NCI-H2171 treated with DMSO at 0.1 percent for 48 hours (cell line): ENCODE data around the gene DPM1.
"Not testable (repeated sequence)": the region's sequence is repeated elsewhere in the genome, so short reads cannot be mapped to it uniquely, and the experiment has no call there.

Source experiments
- DNase-seq: peaks from one replicate; lab custom pipeline; 2025; lab: John Stamatoyannopoulos, UW

DPM1 gene

DNA sequence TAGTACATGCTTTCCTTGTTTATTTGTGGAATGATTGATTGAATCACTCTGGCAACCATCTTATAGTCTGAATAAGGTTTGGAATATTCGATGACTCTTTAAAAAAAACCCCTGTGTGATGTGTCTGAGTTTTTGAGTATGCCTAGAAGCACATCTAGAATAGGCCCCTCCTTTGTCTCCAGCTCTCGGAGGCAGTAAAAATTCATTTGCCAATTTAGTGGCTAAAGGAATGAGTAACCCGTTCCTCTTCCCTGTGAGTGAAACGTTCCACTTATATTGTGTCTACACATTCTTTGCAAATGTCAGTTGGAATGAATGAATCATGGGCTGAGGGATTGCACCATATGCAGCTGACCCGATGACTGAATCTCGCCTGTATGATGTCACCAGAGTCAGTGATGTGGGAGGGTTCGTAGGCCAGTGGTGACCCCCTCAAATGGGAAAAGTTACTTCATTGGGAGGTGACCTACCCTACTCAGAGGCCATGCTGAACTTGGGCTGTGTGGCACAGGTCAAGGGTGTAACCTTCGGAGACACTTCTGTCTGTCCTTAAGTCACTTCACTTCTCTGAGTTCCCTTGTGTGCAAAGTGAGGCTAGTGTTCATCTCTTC lies 21.8 kb upstream of the DPM1 start:
- DNase-seq, result no peak

GRCh38 chr20:50978533-50978932 lies 20.2 kb upstream of the DPM1 start:
- DNase-seq, result not testable (repeated sequence)

- no peak for DNase-seq
These were observed 19.0 kb upstream of the DPM1 start for GRCh38 chr20:50977066-50978021.

- DNase-seq, result no peak
These were observed 17.5 kb upstream of the DPM1 start for GRCh38 chr20:50975701-50976330.

GRCh38 chr20:50969912-50970311 lies 11.6 kb upstream of the DPM1 start:
- DNase-seq, result no peak

DNA sequence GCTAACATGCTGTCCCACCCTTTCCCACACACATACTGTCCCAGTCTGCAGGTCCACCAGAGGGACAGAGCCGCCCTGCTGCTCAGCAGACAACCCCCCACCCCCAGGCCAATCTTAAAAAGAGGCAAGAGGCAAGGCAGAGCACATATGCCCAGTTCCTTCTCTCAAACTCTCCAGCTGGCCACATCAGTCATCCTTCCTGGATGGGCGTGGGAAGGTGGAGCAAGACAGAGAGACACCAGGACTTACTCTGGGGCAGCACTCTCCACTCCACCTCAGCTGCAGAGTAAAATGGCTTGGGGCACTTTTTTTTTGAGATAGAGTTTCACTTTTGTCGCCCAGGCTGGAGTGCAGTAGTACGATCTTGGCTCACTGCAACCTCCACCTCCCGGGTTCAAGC lies 11.1 kb upstream of the DPM1 start:
- DNase-seq, result no peak

GRCh38 chr20:50968289-50968688 lies 10.0 kb upstream of the DPM1 start:
- DNase-seq, result no peak

GRCh38 chr20:50967586-50967985 lies 9.3 kb upstream of the DPM1 start:
- DNase-seq, result peak; percentile 68

DNA sequence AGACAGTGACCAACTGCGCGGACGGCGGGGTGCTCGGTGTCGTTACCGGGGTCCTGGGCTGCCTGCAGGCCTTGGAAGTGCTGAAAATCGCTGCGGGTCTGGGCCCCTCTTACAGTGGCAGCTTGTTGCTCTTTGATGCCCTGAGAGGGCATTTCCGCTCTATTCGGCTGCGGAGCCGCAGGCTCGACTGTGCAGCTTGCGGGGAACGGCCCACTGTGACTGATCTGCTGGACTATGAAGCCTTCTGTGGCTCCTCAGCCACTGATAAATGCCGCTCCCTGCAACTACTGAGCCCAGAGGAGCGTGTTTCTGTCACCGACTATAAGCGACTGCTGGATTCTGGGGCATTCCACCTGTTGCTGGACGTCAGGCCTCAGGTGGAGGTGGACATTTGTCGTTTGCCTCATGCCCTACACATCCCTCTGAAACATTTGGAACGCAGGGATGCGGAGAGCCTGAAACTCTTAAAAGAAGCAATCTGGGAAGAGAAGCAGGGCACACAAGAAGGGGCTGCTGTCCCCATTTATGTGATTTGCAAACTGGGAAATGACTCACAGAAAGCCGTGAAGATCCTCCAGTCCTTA lies 1.3 kb upstream of the DPM1 start:
- no peak for DNase-seq

DNA sequence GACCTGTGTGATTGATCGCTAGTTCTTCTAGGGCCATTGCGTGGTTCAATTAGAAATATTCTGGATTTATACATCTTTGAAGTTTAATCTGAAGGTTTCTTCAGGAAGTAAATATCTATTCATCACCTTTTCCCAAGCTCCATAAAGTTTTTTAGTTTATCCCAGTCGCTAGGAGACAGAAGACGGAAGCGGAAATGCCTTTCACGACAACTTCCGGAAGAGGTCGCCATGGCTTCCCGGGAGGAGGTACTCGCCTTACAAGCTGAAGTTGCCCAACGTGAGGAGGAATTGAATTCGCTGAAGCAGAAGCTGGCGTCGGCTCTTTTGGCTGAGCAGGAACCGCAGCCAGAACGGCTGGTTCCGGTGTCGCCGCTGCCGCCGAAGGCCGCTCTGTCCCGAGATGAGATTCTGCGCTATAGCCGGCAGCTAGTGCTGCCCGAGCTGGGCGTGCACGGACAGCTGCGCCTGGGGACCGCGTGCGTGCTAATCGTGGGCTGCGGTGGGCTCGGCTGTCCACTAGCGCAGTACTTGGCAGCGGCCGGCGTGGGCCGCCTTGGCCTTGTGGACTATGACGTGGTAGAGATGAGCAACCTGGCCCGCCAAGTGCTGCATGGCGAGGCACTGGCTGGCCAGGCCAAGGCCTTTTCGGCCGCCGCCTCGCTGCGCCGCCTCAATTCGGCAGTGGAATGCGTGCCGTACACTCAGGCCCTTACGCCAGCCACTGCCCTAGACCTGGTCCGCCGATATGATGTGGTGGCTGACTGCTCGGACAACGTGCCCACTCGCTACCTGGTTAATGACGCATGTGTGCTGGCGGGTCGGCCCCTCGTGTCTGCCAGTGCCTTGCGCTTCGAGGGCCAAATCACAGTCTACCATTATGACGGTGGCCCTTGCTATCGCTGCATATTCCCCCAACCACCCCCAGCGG lies 547 bp upstream of the DPM1 start, which contains the start of gene MOCS3:
MOCS3 (plus strand) TSS at position 204 of the 928 bp plus-strand sequence; CDS start at position 229, 25 bp downstream.
- DNase-seq, result peak; percentile 98

GRCh38 chr20:50957276-50957675 lies 1.1 kb downstream of the DPM1 start:
- no peak for DNase-seq

DNA sequence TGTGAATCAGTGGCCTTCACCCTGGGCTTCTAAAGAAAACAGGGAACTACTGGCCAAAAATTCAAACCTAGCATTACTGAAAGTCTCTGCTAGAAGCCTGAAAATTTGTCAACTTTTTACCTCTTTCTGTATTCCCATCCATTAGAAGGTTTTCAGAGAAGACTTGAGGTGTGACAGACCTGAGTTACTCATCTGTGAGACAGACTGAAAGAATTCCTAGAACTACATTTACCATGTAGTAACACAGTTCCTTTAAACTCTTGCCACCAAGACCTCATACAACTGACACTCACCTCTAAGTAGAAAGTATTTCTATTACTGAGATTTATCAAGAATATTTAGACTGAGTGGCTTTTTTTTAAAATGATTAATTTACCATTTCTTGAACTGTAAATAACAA lies 4.5 kb downstream of the DPM1 start:
- DNase-seq, result no peak

GRCh38 chr20:50953196-50953595 lies 5.1 kb downstream of the DPM1 start:
- DNase-seq, result no peak

- DNase-seq, result no peak
These were observed 10.1 kb downstream of the DPM1 start for GRCh38 chr20:50948132-50948785.

DNA sequence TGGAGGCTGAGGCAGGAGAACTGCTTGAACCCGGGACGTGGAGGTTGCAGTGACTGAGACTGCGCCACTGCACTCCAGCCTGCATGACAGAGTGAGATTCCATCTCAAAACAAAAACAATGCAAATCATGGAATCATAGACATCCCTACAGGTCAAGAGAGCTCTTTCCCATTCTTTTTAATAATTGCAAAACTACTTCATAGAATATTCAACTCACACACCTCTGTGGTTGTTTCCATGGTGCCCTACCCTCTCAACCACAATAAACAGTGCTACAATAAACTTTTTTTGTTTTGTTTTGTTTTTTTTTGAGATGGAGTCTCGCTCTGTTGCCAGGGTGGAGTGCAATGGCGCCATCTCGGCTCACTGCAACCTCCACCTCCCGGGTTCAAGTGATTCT lies 15.3 kb downstream of the DPM1 start:
- no peak for DNase-seq

DNA sequence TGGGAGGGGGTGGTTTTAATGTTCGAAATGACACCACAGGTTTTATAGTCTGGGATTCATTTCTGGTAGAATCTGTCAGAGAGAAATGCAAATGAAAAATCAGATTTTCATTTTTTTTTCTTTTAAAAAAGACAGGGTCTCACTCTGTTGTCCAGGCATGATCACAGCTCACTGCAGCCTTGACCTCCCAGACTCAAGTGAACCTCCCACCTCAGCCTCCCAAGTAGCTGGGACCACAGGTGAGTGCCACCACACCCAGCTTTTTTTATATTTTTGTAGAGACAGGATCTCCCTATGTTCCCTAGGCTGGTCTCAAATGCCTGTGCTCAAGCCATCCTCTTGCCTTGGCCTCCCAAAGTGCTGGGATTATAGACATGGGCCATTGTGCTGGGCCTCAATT lies 24.7 kb downstream of the DPM1 start:
- DNase-seq, result no peak

DNA sequence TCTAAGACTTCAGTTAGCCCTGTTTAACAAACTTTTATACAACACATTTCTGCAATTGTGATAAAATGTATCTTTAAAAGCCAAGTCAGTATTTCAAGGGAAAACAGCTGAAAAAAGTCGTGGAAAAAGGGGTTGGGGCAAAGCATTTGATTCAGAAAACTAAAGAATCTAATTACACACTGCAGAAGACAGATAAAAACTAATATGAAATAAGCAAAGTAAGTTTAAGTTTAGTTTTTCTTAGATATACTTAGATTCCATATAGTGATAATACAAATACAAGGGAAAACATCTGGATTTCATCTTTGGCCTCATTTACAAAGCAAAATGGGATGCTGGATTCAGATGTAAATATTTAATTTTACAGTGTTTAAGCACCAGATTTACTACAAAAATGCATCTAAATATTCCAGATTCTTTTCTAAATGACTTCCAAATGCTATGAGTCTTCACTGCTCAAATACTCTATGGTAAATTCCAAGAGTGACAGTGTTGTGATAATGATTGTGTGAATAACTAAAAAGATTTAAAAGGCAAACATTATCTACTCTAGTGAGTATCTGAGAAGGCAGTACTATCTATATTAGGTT lies 25.5 kb downstream of the DPM1 start:
- DNase-seq, result no peak

- DNase-seq, result no peak
These were observed 26.3 kb downstream of the DPM1 start for GRCh38 chr20:50932016-50932485.

DNA sequence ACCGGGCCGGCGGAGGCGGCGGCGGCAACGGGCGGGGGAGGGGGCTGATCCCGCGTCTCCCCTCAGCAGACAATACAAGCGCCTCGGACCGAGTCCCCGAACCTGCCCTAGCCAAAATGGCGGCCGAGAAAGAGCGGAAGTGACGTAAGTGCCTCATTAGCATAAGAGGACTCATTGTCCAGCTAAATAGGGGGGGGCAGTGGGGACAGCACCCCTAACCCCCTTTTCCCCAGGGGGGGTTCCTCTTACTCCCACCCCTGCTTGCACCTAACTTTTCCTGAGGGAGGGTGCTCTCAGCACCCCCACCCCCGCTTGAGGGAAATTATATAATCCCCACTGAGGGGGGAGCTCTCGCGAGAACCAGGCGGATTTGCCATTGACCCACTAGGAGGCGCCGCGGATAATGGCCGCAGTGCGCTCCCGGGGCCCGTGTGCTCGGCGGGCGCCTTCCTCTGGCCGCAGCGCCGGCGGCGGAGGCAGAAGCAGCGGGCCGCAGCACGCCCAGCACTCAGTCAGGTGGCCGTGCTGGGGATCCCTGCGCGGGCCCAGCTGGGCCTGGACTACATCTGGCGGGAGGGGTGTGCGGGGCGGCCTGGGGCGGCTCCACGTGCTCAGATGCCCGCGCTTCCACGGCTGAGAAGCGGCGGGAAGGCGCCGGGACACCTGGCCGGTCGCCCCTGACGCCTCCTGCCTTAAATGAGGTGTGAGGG lies 26.9 kb downstream of the DPM1 start, which contains the start of gene ADNP:
ADNP (minus strand) TSS at position 132 of the 710 bp plus-strand sequence. CDS start 27,441 bp downstream, outside the sequence.
- peak; percentile 97 for DNase-seq

DNA sequence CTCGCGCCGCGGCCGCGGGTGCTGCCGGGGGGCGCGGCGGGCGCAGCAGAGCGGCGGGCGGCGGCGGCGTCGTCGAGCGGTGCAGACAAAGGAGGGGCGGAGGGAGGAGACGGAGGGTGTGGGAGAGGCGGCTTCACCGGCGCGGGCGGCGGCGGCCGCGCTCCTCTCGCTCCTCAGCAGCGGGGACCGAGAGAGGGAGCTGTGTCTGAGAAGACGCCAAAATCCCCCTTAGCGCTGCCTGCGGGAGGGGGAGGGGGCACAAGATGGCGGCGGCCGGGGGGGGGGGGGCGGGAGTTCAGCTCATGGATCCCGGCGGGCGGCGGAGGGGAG lies 27.4 kb downstream of the DPM1 start:
- no peak for DNase-seq
